NCI-H146 (cell line): ENCODE measurements around the gene FCAMR.

Experiments
- DNase-seq: peaks from one replicate; lab custom pipeline; 2025; lab: John Stamatoyannopoulos, UW

FCAMR gene

DNA sequence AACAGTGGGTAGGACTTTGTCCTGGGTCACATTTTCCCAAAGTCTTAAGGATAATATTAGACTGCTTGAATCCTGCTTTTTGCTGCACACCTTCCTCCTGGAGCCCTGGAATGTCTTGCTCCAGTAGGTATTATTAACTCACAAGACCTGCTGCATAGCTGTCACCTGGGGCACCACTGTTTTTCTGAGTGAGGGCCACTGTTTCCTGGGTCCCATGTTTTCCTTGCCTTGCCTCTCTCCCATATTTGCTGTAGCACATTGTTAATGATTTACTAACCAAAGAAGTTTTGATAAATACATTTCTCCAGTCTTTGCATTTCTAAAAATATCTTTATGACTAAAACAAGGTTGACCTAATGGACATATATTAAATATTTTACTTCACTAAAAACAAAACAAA is 22.5 kb upstream of the FCAMR start:
- no peak for DNase-seq

GRCh38 chr1:206987873-206988272 is 17.6 kb upstream of the FCAMR start:
- no peak for DNase-seq

- DNase-seq = no peak
Observed at GRCh38 chr1:206986885-206987284, 16.6 kb upstream of the FCAMR start.

DNA sequence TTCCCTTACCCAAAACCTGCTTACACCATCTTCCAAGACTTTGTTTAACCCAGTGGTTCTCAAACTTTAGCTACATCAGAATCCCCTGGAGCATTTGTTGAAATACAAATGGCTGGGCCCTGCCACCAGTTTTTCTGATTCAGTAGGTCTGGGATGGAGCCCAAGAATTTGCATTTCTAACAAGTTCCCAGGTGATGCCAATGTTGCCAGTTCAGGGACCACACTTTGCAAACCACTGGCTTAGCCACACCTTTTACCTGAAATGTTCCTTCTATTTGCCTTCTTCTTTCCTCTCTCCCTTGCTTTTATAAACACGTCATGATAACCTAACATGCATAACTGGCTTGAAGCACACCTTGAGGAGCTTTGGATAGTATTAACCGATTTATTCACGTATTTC is 16.1 kb upstream of the FCAMR start:
- DNase-seq = no peak

GRCh38 chr1:206985162-206985749 is 15.0 kb upstream of the FCAMR start:
- DNase-seq = no peak

- peak; percentile 48 for DNase-seq
Observed at GRCh38 chr1:206982216-206982615, 12.0 kb upstream of the FCAMR start.

- no peak for DNase-seq
Observed at GRCh38 chr1:206979379-206980043, 9.3 kb upstream of the FCAMR start.

DNA sequence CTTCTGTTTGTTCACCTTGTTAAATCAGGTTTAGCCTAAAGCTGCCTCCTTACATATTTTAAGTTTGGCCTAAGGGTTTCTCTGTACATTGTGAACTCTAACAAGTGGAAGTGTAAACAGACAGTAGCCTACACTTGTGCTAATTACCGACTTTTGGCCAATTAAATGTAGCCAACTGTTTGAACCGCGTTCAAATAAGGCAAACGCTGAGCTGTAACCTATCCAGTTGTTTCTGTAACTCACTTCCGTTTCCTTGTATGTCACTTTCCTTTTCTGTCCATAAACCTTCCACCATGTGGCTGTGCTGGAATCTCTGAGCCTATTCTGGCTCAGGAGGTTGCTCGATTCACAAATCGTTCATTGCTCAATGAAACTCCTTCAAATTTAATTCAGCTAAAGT is 8.0 kb upstream of the FCAMR start:
- DNase-seq = no peak

DNA sequence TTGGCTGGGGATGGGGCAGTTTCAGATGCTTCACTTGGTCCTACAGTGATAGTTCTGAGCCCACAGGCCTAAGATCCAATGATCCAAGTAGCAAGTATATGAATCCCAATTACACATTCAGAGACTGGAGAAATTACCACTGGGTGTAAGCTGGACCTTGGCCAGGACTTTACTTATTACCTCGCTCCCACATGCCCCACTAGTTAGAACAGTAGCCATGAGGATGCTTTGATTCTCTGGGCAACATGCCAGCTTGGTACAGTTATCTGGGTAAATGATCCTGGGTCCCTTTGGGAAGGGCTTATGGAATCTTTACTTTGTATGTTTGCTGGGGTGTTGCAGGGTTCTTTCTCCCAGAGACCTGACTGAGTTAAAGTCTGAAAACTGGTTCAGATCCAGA is 5.0 kb upstream of the FCAMR start:
- DNase-seq = no peak

DNA sequence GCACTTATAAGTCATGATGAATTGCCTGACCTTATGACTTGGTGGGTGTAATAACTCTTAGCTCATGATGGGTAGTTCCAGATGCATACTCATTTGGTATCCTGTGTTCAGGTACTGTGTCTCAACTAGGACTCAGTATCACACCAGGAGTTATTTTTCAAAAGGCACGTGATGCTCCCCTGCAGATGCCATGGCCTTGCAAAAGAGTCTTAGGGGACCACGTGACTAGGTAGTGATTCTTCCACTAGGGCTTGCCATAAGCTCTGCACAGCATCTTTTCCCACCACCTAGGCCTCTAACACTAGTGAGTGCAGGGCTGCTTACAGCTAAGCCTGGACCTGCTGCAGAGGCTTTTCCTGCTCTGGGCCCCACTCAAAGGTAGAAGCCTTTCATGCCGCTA is 3.9 kb upstream of the FCAMR start:
- DNase-seq = no peak

GRCh38 chr1:206972728-206973127 is 2.5 kb upstream of the FCAMR start:
- DNase-seq = no peak

DNA sequence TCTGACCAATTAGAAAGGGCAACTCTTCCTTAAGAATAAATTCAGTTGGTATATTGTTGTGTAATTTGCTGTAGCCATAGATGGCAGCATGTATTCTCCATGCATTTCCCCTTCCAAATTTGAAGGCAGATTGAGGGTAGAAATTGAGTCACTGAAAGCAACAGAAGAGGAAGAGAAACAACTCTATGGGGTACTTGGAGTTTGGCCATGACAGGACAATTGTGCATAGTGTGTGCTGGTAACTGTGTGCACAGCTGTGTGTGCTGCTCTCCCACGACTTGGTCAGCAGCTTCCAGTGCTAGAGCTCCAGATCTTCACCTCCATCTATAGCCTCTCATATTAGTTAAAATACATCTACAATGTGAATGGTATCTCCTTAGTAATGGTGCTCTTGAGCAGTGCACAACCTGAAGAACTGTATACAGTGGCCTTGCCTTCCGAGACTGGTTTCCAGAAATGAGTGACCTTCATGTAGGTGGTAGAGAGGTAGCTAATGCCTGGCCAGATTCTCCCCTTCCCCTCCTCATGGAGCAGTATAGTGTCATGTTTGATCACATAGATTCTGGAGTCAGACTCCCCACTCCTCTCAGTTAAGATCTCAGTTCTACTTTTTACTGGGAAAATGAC is 882 bp upstream of the FCAMR start:
- DNase-seq = no peak

DNA sequence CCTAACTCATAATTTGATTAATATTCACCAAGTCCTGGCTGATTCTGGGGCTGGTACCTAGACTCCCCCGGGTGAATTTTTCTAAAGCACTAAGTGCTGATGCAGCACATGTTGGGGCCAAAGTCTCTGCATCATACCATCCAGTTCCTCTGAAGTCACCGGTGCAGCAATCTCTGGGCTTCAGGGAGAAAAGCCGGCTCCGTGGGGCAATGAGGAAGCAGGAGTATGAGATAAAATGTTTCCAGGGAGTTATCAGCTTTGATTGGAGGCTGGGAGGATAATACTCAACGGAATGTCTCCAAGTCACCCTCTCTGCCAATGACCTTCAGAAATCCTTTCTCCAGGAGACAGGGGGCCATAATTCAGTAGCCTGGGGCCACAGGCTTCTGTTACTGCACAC is 1.2 kb downstream of the FCAMR start:
- no peak for DNase-seq

DNA sequence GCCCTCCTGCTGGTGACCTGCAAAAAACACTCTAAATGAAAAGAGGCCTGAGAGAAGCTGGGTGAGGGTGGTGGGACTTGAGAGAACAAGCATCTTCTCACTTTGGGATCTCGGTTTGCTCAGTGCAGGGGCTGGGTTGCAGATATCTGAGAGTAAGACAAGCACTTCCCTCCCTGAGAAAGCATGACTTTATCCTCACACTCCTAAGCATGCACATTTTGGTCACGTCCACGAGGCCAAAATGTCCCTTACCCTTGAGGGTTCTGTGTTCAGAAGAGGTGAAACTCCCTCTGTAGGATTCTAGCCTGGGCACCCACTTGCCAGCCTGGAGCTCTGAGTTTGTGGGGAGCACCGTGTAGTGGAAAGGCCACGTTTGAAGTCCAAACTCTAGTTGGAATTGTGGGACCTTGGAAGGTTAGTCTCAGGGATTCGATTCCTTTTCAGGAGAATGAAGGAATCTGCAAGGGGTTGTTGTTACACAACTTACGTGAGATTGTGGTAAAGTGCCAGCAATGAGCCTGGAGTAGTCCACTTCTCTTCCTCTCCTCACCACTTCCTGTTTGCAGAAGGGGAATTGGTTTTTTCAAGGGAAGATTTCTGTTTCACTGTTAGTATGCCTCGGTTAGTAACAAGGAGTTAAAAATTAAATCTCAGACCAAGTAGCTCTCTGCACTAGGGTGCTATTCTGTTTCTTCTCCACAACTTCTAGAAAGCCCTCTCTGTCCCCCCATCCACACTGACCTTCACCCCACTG is 3.0 kb downstream of the FCAMR start:
- DNase-seq = no peak

DNA sequence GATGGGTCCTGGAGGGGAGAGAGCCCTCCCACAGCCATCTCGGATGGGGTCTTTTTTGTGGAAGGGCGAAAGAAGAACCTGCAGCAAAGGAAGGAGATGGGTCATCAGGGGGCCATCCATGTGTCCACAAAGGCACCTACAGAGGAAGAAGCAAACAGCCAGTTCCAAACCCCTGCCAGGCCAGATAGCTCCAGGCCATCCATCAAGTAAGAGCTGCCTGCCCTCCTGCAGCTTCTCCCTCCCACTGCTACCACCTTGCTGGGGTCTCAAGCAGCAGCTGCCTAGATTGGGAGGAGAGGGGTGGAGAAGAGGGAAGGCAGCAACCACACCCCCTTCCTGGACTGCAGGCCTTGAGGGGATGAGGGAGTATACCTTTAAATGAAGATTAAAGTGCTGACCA is 4.5 kb downstream of the FCAMR start:
- DNase-seq = no peak

- DNase-seq = no peak
Observed at GRCh38 chr1:206963740-206964139, 6.5 kb downstream of the FCAMR start.

DNA sequence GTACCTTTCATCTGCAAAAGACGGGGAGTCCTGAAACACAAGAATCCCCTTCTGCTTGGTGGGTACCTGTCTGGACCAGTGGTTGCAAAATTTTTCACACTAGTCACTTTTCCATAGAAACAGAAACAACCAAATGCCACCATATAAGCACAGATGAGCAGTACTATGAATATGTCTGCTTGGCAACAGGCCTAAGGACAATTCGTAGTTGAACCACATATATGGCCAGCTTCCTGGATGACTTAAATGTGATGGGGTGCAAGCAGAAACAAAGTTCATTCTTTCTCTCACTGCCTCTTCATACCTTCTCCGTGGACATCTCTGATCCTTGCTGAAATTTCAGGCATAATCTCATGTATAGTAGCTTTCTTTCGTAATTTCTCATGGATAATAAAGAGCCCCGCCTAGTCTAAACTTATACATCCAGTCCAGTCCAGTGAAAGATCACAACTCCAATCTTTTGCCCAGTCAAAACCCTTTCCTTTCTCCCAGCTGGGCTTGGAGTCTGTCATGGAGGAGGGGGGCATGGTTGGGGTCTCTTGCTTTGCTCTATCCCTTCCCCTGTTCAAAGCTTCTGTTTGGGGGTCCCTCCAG is 7.0 kb downstream of the FCAMR start:
- no peak for DNase-seq

GRCh38 chr1:206962272-206962671 is 8.0 kb downstream of the FCAMR start:
- no peak for DNase-seq

DNA sequence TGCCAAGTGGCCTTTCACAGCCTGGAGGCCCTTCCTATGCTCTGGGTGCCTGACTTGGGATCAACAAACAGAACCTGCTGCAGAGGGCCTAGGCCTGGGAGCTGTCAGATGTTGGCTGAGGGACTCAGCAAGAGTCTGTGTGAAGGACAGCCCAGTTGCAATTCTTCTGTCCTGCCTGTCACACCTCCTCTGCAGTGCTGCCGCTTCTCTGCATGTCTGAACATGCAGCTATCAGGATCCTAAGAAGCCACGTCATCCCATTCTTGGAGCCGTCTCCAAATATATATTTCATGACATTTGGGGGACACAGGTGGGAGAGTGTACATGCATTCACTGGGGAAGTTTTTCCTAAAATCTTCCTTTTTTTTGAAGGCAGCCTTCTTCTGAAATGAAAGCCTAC is 8.6 kb downstream of the FCAMR start:
- no peak for DNase-seq

DNA sequence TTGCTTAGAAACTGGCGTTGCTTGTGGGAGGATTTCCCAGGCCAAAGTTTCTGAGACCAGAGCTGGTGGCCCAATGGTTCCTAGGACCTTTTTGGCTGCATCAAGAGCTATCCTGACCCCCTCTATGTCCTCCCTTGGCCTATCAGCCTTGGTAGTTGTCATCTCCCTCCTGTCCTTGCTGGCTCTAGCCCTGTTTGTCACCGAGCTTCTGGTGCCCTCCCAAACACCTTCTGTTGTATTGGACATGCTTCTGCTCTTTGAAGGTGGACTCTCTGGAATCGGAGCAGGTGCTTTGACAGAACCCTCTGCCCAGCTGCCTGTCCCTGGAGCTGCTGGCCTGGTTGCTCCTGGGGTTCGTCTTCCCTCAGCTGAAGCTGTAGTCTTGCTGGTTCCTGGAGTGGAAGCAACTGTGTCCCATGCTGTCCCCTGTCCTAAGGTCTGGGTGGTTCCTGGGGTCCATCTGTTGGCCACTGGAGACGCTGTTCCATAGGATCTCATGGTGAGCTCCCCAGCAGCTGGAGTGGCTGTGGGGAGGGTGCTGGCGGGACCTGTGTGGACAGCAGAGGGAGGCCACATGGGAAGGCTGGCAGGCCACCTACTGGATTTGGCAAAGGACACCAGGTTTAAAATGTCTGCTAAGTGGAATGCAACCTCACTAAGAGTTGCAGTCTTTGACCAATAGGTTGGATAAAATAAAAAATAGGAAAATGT is 9.4 kb downstream of the FCAMR start:
- DNase-seq = no peak

GRCh38 chr1:206958144-206958543 is 12.1 kb downstream of the FCAMR start:
- DNase-seq = no peak

DNA sequence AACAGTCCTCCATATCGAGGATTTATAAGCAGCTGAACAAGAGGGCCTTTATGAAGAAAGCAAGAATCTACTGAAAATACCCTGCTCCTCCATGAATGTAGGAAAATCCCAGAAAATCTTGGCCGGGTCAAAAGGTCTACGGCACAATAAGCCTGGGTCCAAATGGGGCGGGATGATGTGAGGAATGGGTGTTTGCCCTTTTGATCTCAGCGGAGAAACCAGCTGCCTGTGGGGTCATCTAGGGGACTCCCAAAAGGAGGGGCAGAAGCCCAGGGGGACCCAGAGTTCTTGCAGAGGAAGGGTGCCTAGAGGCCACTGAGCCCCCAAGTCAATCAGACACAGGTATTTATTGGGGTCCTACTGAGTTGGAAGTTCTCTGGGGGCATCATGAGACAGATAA is 12.6 kb downstream of the FCAMR start:
- no peak for DNase-seq
